Pulmonary artery endothelial cell (primary cell): ENCODE measurements around the gene ZNF248. TPM values are rescaled to one million over a fixed set of nuclear protein-coding genes. Genes with fewer than 3 reads are reported as not detected.
A peak's percentile ranks its signal among the peaks of the same experiment; 100 is the strongest.
"Not testable (repeated sequence)": the region's sequence is repeated elsewhere in the genome, so short reads cannot be mapped to it uniquely, and the experiment has no call there.

Experiments
- DNase-seq: peaks from one replicate; pipeline ENCODE4 v3.0.0-alpha.2; 2011; ENCODE audit warnings: low read depth, low spot score
- total RNA-seq: library from RNA; depleted of rRNA; stranded (reverse); fragments of >200 nt; gene quantifications from 2 replicates; pipeline ENCODE4 v1.2.3, GENCODE V29; 2014

The ZNF248 gene
- total RNA-seq = 3.9 and 5.9 TPM in 2 replicates

GRCh38 chr10:37857287-37858211 is at the start of gene ZNF248:
ZNF248 (minus strand) TSS chr10:37857610; CDS start chr10:37856310, 1,300 bp downstream.
- DNase-seq = peak; percentile 91

- no peak for DNase-seq
Observed at GRCh38 chr10:37906382-37906781, 49.0 kb upstream of the ZNF248 start.

GRCh38 chr10:37896436-37896835 is 39.0 kb upstream of the ZNF248 start:
- no peak for DNase-seq

- no peak for DNase-seq
Observed at GRCh38 chr10:37895674-37896073, 38.3 kb upstream of the ZNF248 start.

GRCh38 chr10:37885850-37886249 is 28.4 kb upstream of the ZNF248 start:
- DNase-seq = no peak

GRCh38 chr10:37872955-37873354 is 15.5 kb upstream of the ZNF248 start:
- no peak for DNase-seq

- DNase-seq = no peak
Observed at GRCh38 chr10:37872283-37872682, 14.9 kb upstream of the ZNF248 start.

- DNase-seq = no peak
Observed at GRCh38 chr10:37871568-37872251, 14.3 kb upstream of the ZNF248 start.

- DNase-seq = no peak
Observed at GRCh38 chr10:37871143-37871542, 13.7 kb upstream of the ZNF248 start.

GRCh38 chr10:37868796-37869195 is 11.4 kb upstream of the ZNF248 start:
- DNase-seq = no peak

GRCh38 chr10:37865957-37866803 is 8.8 kb upstream of the ZNF248 start:
- no peak for DNase-seq

- DNase-seq = no peak
Observed at GRCh38 chr10:37865264-37865663, 7.9 kb upstream of the ZNF248 start.

GRCh38 chr10:37860494-37861190 is 3.2 kb upstream of the ZNF248 start:
- no peak for DNase-seq

- DNase-seq = not testable (repeated sequence)
Observed at GRCh38 chr10:37859270-37859669, 1.9 kb upstream of the ZNF248 start.

GRCh38 chr10:37856881-37857286 is 526 bp downstream of the ZNF248 start:
- DNase-seq = no peak

GRCh38 chr10:37855636-37856035 is 1.8 kb downstream of the ZNF248 start:
- DNase-seq = no peak

- no peak for DNase-seq
Observed at GRCh38 chr10:37854626-37855025, 2.8 kb downstream of the ZNF248 start.

- no peak for DNase-seq
Observed at GRCh38 chr10:37844644-37845043, 12.8 kb downstream of the ZNF248 start.

- no peak for DNase-seq
Observed at GRCh38 chr10:37839243-37839642, 18.2 kb downstream of the ZNF248 start.

GRCh38 chr10:37831495-37832333 is 25.7 kb downstream of the ZNF248 start:
- DNase-seq = no peak
